Spleen (tissue), 11 donors: ENCODE measurements around the gene TIPIN. TPM values are rescaled to one million over a fixed set of nuclear protein-coding genes. Genes with fewer than 3 reads are reported as not detected.

ENCODE experiments used
- DNase-seq: peaks from one replicate; pipeline ENCODE4 v3.0.0-alpha.2; 2020
- H3K27ac ChIP-seq, 8 donors: fragments of 200-600 bp; sonication (generic) in 7 of 8; 1 replicate in 4 of 8; 2 replicates in 4 of 8; pipeline versions ENCODE4 v1.5.0 to v1.8.0; 2016 to 2021; ENCODE audit warnings: inconsistent platforms in 4 of 8, mild to moderate bottlenecking in 4 of 8, moderate library complexity in 1 of 8
- H3K27me3 ChIP-seq, 7 donors: fragments of 200-600 bp; sonication (generic) in 6 of 7; replicated peaks in 1 of 7; 1 replicate in 4 of 7; 2 replicates in 3 of 7; pipeline versions ENCODE4 v1.5.0 to v1.8.0; 2016 to 2021; ENCODE audit warnings: inconsistent platforms in 3 of 7, mild to moderate bottlenecking in 1 of 7
- H3K36me3 ChIP-seq, 6 donors: fragments of 200-600 bp; sonication (generic) in 5 of 6; 1 replicate in 4 of 6; 2 replicates in 2 of 6; pipeline versions ENCODE4 v1.5.0 to v1.8.0; 2016 to 2021; ENCODE audit warnings: inconsistent platforms in 2 of 6
- H3K4me1 ChIP-seq, 6 donors: fragments of 200-600 bp; sonication (generic) in 5 of 6; 1 replicate in 3 of 6; 2 replicates in 3 of 6; pipeline versions ENCODE4 v1.5.0 to v1.8.0; 2016 to 2021; ENCODE audit warnings: inconsistent platforms in 3 of 6
- H3K4me3 ChIP-seq, 8 donors: fragments of 200-600 bp; sonication (generic) in 7 of 8; 1 replicate in 4 of 8; 2 replicates in 4 of 8; pipeline versions ENCODE4 v1.5.0 to v1.8.0; 2016 to 2021; ENCODE audit warnings: inconsistent platforms in 4 of 8, mild to moderate bottlenecking in 4 of 8, moderate library complexity in 2 of 8
- H3K9me3 ChIP-seq, 8 donors: fragments of 200-600 bp; sonication (generic) in 7 of 8; 1 replicate in 4 of 8; 2 replicates in 4 of 8; pipeline versions ENCODE4 v1.5.0 to v1.8.0; 2016 to 2021; ENCODE audit warnings: inconsistent platforms in 4 of 8
- CTCF ChIP-seq, 11 experiments: fragments of 200-600 bp in 7 of 11; fragments of 450-650 bp in 4 of 11; sonication (generic) in 4 of 11; IDR thresholded peaks in 8 of 11; conservative IDR thresholded peaks in 3 of 11; 1 replicate in 7 of 11; 2 replicates in 4 of 11; pipeline versions ENCODE4 v1.4.0 to v1.8.0; 2016 to 2021; ENCODE audit warnings: antibody characterized with exemption in 11 of 11, inconsistent platforms in 4 of 11, mild to moderate bottlenecking in 1 of 11
- POLR2A ChIP-seq, 3 donors: fragments of 450-650 bp; IDR thresholded peaks; one replicate each; pipeline ENCODE4 v1.5.1; 2017; ENCODE audit warnings: antibody characterized with exemption in 3 of 3, mild to moderate bottlenecking in 1 of 3
- POLR2AphosphoS5 ChIP-seq, 3 donors: sonication (generic); formaldehyde crosslinking; IDR thresholded peaks; one replicate each; pipeline ENCODE4 v1.5.1; 2017; ENCODE audit warnings: antibody characterized with exemption in 3 of 3
- WGBS, 5 donors: extraction: QIAGEN DNeasy Blood & Tissue Kit in 3 of 5; methylation state at CpG; one replicate each; pipeline versions ENCODE4 v1.1.5 to v1.1.7; 2013 to 2018; 5-methylcytosine and 5-hydroxymethylcytosine counted together
- intact Hi-C: fragments of 100-400 bp; cut with DNase I; formaldehyde crosslinking; loops from one replicate; pipeline ENCODE4 v1.15.0; 2023; ENCODE audit warnings: low total_unique reads
- polyA plus RNA-seq, 3 donors: library from polyadenylated mRNA; stranded (reverse); fragments of 200-250 nt; gene quantifications; one replicate each; pipeline ENCODE4 v1.2.1, GENCODE V29; 2013
- total RNA-seq, 7 donors: library from RNA; depleted of rRNA in 3 of 7; stranded (reverse); fragments of >200 nt in 3 of 7; fragmentation: NEBNext Ultra II Directional in 4 of 7; extraction: Animal tissue kit (Norgen Biotek cat#: 25700) in 4 of 7; gene quantifications; one replicate each; pipeline versions ENCODE4 v1.1.0 to v1.2.1, GENCODE V29; 2016 to 2021
- donor health status: healthy with polysubstance abuse.
- donor health status: DM: no; HTN: no; CAD: no; lungs with moderate emphysema.
- donor health status: DM: no; HTN: no; CAD: no.
- donor health status: Bipolar disorder and iron deficiency.
- donor health status: healthy.
- donor health status: DM: no; HTN: no; CAD: no.
- donor health status: DM: yes; HTN: yes; CAD: no.

TIPIN gene
- total and polyA plus RNA-seq, 10 donors, result 2.7 to 9.4 (median 6.6) TPM

- H3K27me3 ChIP-seq, result no peaks in the 10 kb centered on the region
- H3K27ac ChIP-seq, result peak within 1 kb of the TSS; percentile 81 to 96 (median 91)
- H3K9me3 ChIP-seq, result no peaks in the 10 kb centered on the region
- 0 to 1% (median 0%) methylated on average over 1 to 92 of the region's 92 CpGs for WGBS, 5 donors
- TF ChIP-seq CTCF (IDR thresholded peaks at IDR 0.05 in 8 of 11, conservative IDR thresholded peaks at IDR 0.05 in 3 of 11) (peak in 1 of 11 experiments; percentile 5), POLR2AphosphoS5 (IDR thresholded peaks at IDR 0.05) (peak; percentile 74 to 80 (median 77)), POLR2A (IDR thresholded peaks at IDR 0.05) (peak in 1 of 3 donors; percentile 42)
- peaks cover 12 to 68% (median 41%) of the 10 kb centered on the region in 6 donors for H3K4me1 ChIP-seq
- peak; percentile 93 for DNase-seq
- intact Hi-C loops, result loop anchor here (5.0 kb wide), 1 partner anchor 204 kb away; the partner anchor contains the start of gene SNAPC5
- peaks cover 0 to 12% (median 0%) of the 10 kb centered on the region in 6 donors for H3K36me3 ChIP-seq
- H3K4me3 ChIP-seq, result peak within 1 kb of the TSS; percentile 58 to 88 (median 77)
These were observed 62.9 kb downstream of the TIPIN start, which contains the start of gene DIS3L for GRCh38 chr15:66293419-66294156. DIS3L (plus strand) TSS chr15:66293568; CDS start chr15:66293597, 29 bp downstream.

- H3K4me1 ChIP-seq, result peaks cover 12 to 76% (median 43%) of the 10 kb centered on the region in 6 donors
- 15 to 21% (median 15%) methylated on average over 22 of the region's 22 CpGs for WGBS, 5 donors
- peak overlapping the region; percentile 81 to 96 (median 91) for H3K27ac ChIP-seq
- TF ChIP-seq CTCF (IDR thresholded peaks at IDR 0.05 in 8 of 11, conservative IDR thresholded peaks at IDR 0.05 in 3 of 11) (no peak), POLR2A (IDR thresholded peaks at IDR 0.05) (no peak), POLR2AphosphoS5 (IDR thresholded peaks at IDR 0.05) (no peak)
- intact Hi-C loops, result loop anchor here (5.0 kb wide), 1 partner anchor 205 kb away; the partner anchor contains the start of gene SNAPC5
- H3K4me3 ChIP-seq, result peak overlapping the region; percentile 58 to 88 (median 77)
- H3K9me3 ChIP-seq, result no peaks in the 10 kb centered on the region
- H3K27me3 ChIP-seq, result no peaks in the 10 kb centered on the region
- DNase-seq, result no peak
- H3K36me3 ChIP-seq, result peaks cover 0 to 4% (median 0%) of the 10 kb centered on the region in 6 donors
These were observed 63.7 kb downstream of the TIPIN start for GRCh38 chr15:66292571-66293418.

GRCh38 chr15:66291816-66292570 lies 64.5 kb downstream of the TIPIN start:
- no peak for DNase-seq
- WGBS, 5 donors, result 87 to 90% (median 89%) methylated on average over 6 of the region's 6 CpGs
- Histone ChIP-seq H3K27me3 (no peaks in the 10 kb centered on the region), H3K4me1 (peaks cover 12 to 81% (median 45%) of the 10 kb centered on the region in 6 donors), H3K4me3 (no peak overlapping the region), H3K27ac (peak overlapping the region in 2 of 8 donors; percentile 92 to 94), H3K36me3 (no peaks in the 10 kb centered on the region), H3K9me3 (no peaks in the 10 kb centered on the region)
- intact Hi-C loops, result loop anchor here (5.0 kb wide), 1 partner anchor 205 kb away; the partner anchor contains the start of gene SNAPC5
- TF ChIP-seq POLR2AphosphoS5 (IDR thresholded peaks at IDR 0.05) (no peak), CTCF (IDR thresholded peaks at IDR 0.05 in 8 of 11, conservative IDR thresholded peaks at IDR 0.05 in 3 of 11) (no peak), POLR2A (IDR thresholded peaks at IDR 0.05) (no peak)
